ENCODE measurements around the gene UBE2M.

- TF ChIP-seq CTCF (IDR thresholded peaks at IDR 0.05) = no peak
- no peak for TF ChIP-seq ZFX (IDR thresholded peaks at IDR 0.05; ENCODE audit: borderline replicate concordance)
These were observed 9.3 kb downstream of the UBE2M start for GRCh38 chr19:58548859-58549663.
